GM10248 (cell line): ENCODE data around the gene GRIK3.

Source experiments
- CTCF ChIA-PET: fragments of 300-600 bp; sonication (Branson Sonifier 250); formaldehyde crosslinking; extraction: SDS; loops from one replicate; lab custom pipeline; 2021; ENCODE audit warnings: antibody characterized with exemption; lab: Yijun Ruan, JAX
- POLR2A ChIA-PET: fragments of 350-650 bp; sonication (Branson Sonifier 250); formaldehyde crosslinking; extraction: SDS; loops from one replicate; lab custom pipeline; 2020; ENCODE audit warnings: antibody characterized with exemption; lab: Yijun Ruan, JAX
- DNase-seq: peaks from one replicate; pipeline ENCODE4 v3.0.0; 2012; ENCODE audit errors: extremely low spot score
- CTCF ChIP-seq: IDR thresholded peaks from 2 replicates; pipeline ENCODE4 v1.5.1; 2012; ENCODE audit warnings: mild to moderate bottlenecking, low read depth; ENCODE audit errors: extremely low read depth, missing control alignments, control extremely low read depth

The GRIK3 gene

GRCh38 chr1:36842448-36842847, 191.9 kb downstream of the GRIK3 start:
- POLR2A ChIA-PET, result no interaction called here
- CTCF ChIA-PET, result no interaction called here
- no peak for TF ChIP-seq CTCF
- no peak for DNase-seq

- CTCF ChIA-PET, result interaction anchor here (1.5 kb wide), 1 partner anchor 323 kb away, joined by 3 read pairs; no protein-coding TSS in a partner anchor
Observed at GRCh38 chr1:36839485-36839884, 194.8 kb downstream of the GRIK3 start.

GRCh38 chr1:36838888-36839287, 195.4 kb downstream of the GRIK3 start:
- POLR2A ChIA-PET, result no interaction called here

More at GRCh38 chr1:36839485-36839884, 194.8 kb downstream of the GRIK3 start:
- DNase-seq, result no peak
- POLR2A ChIA-PET, result no interaction called here
- TF ChIP-seq CTCF, result no peak

GRCh38 chr1:36836916-36837315, 197.4 kb downstream of the GRIK3 start:
- CTCF ChIA-PET, result no interaction called here

More at GRCh38 chr1:36838888-36839287, 195.4 kb downstream of the GRIK3 start:
- DNase-seq, result no peak
- CTCF ChIA-PET, result no interaction called here
- no peak for TF ChIP-seq CTCF

GRCh38 chr1:36836196-36836883, 198.0 kb downstream of the GRIK3 start:
- ChIA-PET CTCF (interaction anchor here (0.8 kb wide), 1 partner anchor 33 kb away, joined by 3 read pairs; no protein-coding TSS in a partner anchor), POLR2A (no interaction called here)
- TF ChIP-seq CTCF, result no peak
- DNase-seq, result no peak

More at GRCh38 chr1:36836916-36837315, 197.4 kb downstream of the GRIK3 start:
- POLR2A ChIA-PET, result no interaction called here
- no peak for TF ChIP-seq CTCF
- DNase-seq, result no peak

GRCh38 chr1:36835696-36836095, 198.6 kb downstream of the GRIK3 start:
- DNase-seq, result no peak
- TF ChIP-seq CTCF, result no peak
- ChIA-PET CTCF (interaction anchor here (0.8 kb wide), 1 partner anchor 33 kb away, joined by 3 read pairs; no protein-coding TSS in a partner anchor), POLR2A (no interaction called here)
